ENCODE data around the gene OR2T3.

- TF ChIP-seq ZNF407 (IDR thresholded peaks at IDR 0.05; ENCODE audit: low read depth) (no peak), CREB1 (IDR thresholded peaks at IDR 0.05) (no peak), CREB1 (CRISPR knock-in tag; IDR thresholded peaks at IDR 0.05) (no peak), USF1 (CRISPR knock-in tag; IDR thresholded peaks at IDR 0.05) (no peak), SPI1 (IDR thresholded peaks at IDR 0.05; ENCODE audit: borderline replicate concordance, low read depth, low read length) (no peak), CTCF (IDR thresholded peaks at IDR 0.05 in 2 of 3, conservative IDR thresholded peaks at IDR 0.05 in 1 of 3; ENCODE audit: insufficient read depth in 2 of 3, low read depth in 1 of 3, low read length in 3 of 3) (no peak), SETDB1 (IDR thresholded peaks at IDR 0.05; ENCODE audit: low read length) (no peak), ZNF507 (tag; conservative IDR thresholded peaks at IDR 0.05) (no peak), FOXP1 (CRISPR knock-in tag; IDR thresholded peaks at IDR 0.05) (no peak), ARID1B (IDR thresholded peaks at IDR 0.05) (no peak), TAF1 (IDR thresholded peaks at IDR 0.05; ENCODE audit: control insufficient read depth, extremely low read depth, insufficient read depth, low read length, severe bottlenecking) (no peak)
These were observed 2.0 kb upstream of the OR2T3 start for GRCh38 chr1:248471154-248471553.
